GM18502 (cell line): ENCODE results near the gene IFT27.

Experiments used
- ATAC-seq: cut with Tn5 transposase; IDR thresholded peaks from one replicate; pipeline ENCODE4 v1.9.1; 2021; ENCODE audit warnings: mild to moderate bottlenecking; ENCODE audit not compliant: unreplicated experiment, poor library complexity

IFT27 gene

GRCh38 chr22:36729321-36729720, 46.6 kb downstream of the IFT27 start:
- no peak for ATAC-seq

GRCh38 chr22:36728505-36728904, 47.4 kb downstream of the IFT27 start:
- no peak for ATAC-seq

GRCh38 chr22:36727927-36728488, 47.9 kb downstream of the IFT27 start:
- no peak for ATAC-seq

GRCh38 chr22:36727110-36727509, 48.8 kb downstream of the IFT27 start:
- ATAC-seq, result no peak

- no peak for ATAC-seq
Observed at GRCh38 chr22:36726007-36726380, 49.9 kb downstream of the IFT27 start.

GRCh38 chr22:36725366-36726006, 50.4 kb downstream of the IFT27 start:
- ATAC-seq, result no peak

- no peak for ATAC-seq
Observed at GRCh38 chr22:36724836-36725235, 51.1 kb downstream of the IFT27 start.

GRCh38 chr22:36722055-36722454, 53.9 kb downstream of the IFT27 start:
- ATAC-seq, result no peak

GRCh38 chr22:36715647-36716046, 60.3 kb downstream of the IFT27 start:
- no peak for ATAC-seq

- ATAC-seq, result no peak
Observed at GRCh38 chr22:36714110-36714509, 61.8 kb downstream of the IFT27 start.

- no peak for ATAC-seq
Observed at GRCh38 chr22:36713436-36713835, 62.5 kb downstream of the IFT27 start.
